ENCODE results near the gene ANO1. TPM values are rescaled to one million over a fixed set of nuclear protein-coding genes. Genes with fewer than 3 reads are reported as not detected.

Gene ANO1
- total RNA-seq, 1 donor from 2014 or later = 244 TPM

- H3K4me3 ChIP-seq = no peak overlapping the region
- no peak for TF ChIP-seq CTCF (IDR thresholded peaks at IDR 0.05)
- no peaks in the 10 kb centered on the region for H3K36me3 ChIP-seq
- H3K4me1 ChIP-seq = no peaks in the 10 kb centered on the region
- peak in 1 of 2 donors; percentile 56 for DNase-seq (ENCODE audit: low spot score in 2 of 2)
- intact Hi-C loops (cut with DNase I) = loop anchor here (10.0 kb wide), 1 partner anchor 126 kb away; no protein-coding TSS in a partner anchor
- H3K9me3 ChIP-seq = no peaks in the 10 kb centered on the region
- peak overlapping the region in 1 of 2 donors; percentile 27 for H3K27ac ChIP-seq
- no peaks in the 10 kb centered on the region for H3K27me3 ChIP-seq
Measured at GRCh38 chr11:70070706-70071105, 7.4 kb upstream of the ANO1 start.

GRCh38 chr11:70071996-70072395 lies 6.1 kb upstream of the ANO1 start:
- TF ChIP-seq CTCF (IDR thresholded peaks at IDR 0.05) = no peak
- H3K36me3 ChIP-seq = no peaks in the 10 kb centered on the region
- DNase-seq (ENCODE audit: low spot score in 2 of 2) = peak in 1 of 2 donors; percentile 57
- no peak overlapping the region for H3K27ac ChIP-seq
- H3K9me3 ChIP-seq = no peaks in the 10 kb centered on the region
- intact Hi-C loops (cut with DNase I) = loop anchor here (10.0 kb wide), 1 partner anchor 127 kb away; no protein-coding TSS in a partner anchor
- H3K4me3 ChIP-seq = no peak overlapping the region
- H3K4me1 ChIP-seq = peaks cover 0 to 13% of the 10 kb centered on the region in 2 donors
- H3K27me3 ChIP-seq = no peaks in the 10 kb centered on the region

- Histone ChIP-seq H3K36me3 (no peaks in the 10 kb centered on the region), H3K27ac (peak overlapping the region; percentile 85 to 89), H3K4me3 (no peak overlapping the region), H3K4me1 (peaks cover 0 to 16% of the 10 kb centered on the region in 2 donors), H3K9me3 (no peaks in the 10 kb centered on the region), H3K27me3 (no peaks in the 10 kb centered on the region)
- peak in 1 of 2 donors; percentile 57 for DNase-seq (ENCODE audit: low spot score in 2 of 2)
- intact Hi-C loops (cut with DNase I) = loop anchor here (10.0 kb wide), 1 partner anchor 128 kb away; no protein-coding TSS in a partner anchor
- TF ChIP-seq CTCF (IDR thresholded peaks at IDR 0.05) = no peak
Measured at GRCh38 chr11:70072461-70072860, 5.7 kb upstream of the ANO1 start.

- Histone ChIP-seq H3K4me1 (peaks cover 0 to 19% of the 10 kb centered on the region in 2 donors), H3K4me3 (no peak overlapping the region), H3K27me3 (no peaks in the 10 kb centered on the region), H3K27ac (peak overlapping the region; percentile 85 to 89), H3K36me3 (no peaks in the 10 kb centered on the region), H3K9me3 (no peaks in the 10 kb centered on the region)
- DNase-seq (ENCODE audit: low spot score in 2 of 2) = peak in 1 of 2 donors; percentile 60
- TF ChIP-seq CTCF (IDR thresholded peaks at IDR 0.05) = no peak
- intact Hi-C loops (cut with DNase I) = loop anchor here (10.0 kb wide), 1 partner anchor 128 kb away; no protein-coding TSS in a partner anchor
Measured at GRCh38 chr11:70072861-70073755, 5.0 kb upstream of the ANO1 start.

- Histone ChIP-seq H3K4me1 (peaks cover 0 to 19% of the 10 kb centered on the region in 2 donors), H3K36me3 (no peaks in the 10 kb centered on the region), H3K27me3 (no peaks in the 10 kb centered on the region), H3K4me3 (no peak overlapping the region), H3K9me3 (no peaks in the 10 kb centered on the region), H3K27ac (peak overlapping the region; percentile 85 to 89)
- no peak for TF ChIP-seq CTCF (IDR thresholded peaks at IDR 0.05)
- intact Hi-C loops (cut with DNase I) = loop anchor here (10.0 kb wide), 1 partner anchor 129 kb away; no protein-coding TSS in a partner anchor
- peak in 1 of 2 donors; percentile 86 for DNase-seq (ENCODE audit: low spot score in 2 of 2)
Measured at GRCh38 chr11:70073871-70074371, 4.2 kb upstream of the ANO1 start.

All from ascending aorta (tissue), 2 donors.